Measurements from ENCODE around the gene AUNIP. TPM values are rescaled to one million over a fixed set of nuclear protein-coding genes. Genes with fewer than 3 reads are reported as not detected.

The AUNIP gene
- polyA plus RNA-seq, 1 of the 3 experiments (the other 2 are of a cell fraction): 1.9 TPM

DNA sequence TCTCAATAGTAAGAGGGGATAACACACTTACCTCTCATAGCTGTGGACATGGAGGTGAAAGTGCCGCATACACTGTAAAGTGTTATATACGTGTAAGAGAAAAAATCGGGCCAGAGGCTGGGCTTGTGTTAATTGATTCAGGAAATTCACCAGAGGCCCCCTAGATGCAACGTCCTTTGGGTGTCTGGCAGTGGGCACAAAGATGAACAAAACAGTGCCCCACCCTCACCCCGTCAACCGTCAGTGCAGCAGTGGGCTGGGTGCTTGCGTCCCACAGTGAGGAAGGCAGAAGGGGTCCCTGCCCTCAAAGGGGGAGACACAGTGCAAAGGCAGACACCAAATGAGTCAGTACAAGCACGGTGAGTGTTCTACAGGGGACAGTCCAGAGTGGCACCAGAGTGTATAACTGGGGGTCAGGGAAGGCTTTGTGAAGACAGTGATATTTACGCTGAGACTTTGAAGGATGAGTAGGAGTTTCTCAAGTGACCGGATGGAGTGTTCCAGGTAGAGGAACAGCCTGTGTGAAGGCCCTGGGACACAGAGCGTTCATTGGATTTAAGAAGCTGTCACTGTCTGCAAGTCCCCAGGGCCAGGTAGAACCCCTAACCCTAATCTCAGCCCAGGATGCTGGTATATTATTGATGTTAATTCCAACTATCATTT lies 46.1 kb downstream of the AUNIP start:
- H3K9ac ChIP-seq: no peak overlapping the region
- WGBS (ENCODE audit: low lambda C conversion rate): 77% methylated on average over 9 of the region's 11 CpGs
- H3K4me2 ChIP-seq: no peak overlapping the region
- no peak overlapping the region for H3K27ac ChIP-seq (ENCODE audit: low read depth in 2 of 2, low read length in 1 of 2)
- CTCF ChIA-PET: interaction anchor here (0.9 to 1.6 kb wide), 3 partner anchors 185 to 205 kb away, joined by 3 to 5 read pairs (median 3); partner anchors contain the start of gene PAFAH2
- no peaks in the 10 kb centered on the region for H3K27me3 ChIP-seq (ENCODE audit: insufficient read depth)
- H4K20me1 ChIP-seq (ENCODE audit: insufficient read depth): no peaks in the 10 kb centered on the region
- H3K4me1 ChIP-seq (ENCODE audit: control insufficient read depth in 1 of 2, insufficient read depth in 2 of 2, low read depth in 1 of 2, low read length in 1 of 2): peaks cover 0 to 15% of the 10 kb centered on the region in 2 experiments; a peak in 1 of 4 replicates
- H2AFZ ChIP-seq (ENCODE audit: low read depth): no peak overlapping the region
- H3K36me3 ChIP-seq (replicated peaks in 1 of 2; ENCODE audit: control insufficient read depth in 1 of 2, insufficient read depth in 2 of 2, low read length in 1 of 2): peaks cover 0 to 48% of the 10 kb centered on the region in 2 experiments
- no peak for DNase-seq
- POLR2A ChIA-PET: interaction anchor here (0.7 kb wide), 1 partner anchor 137 kb away, joined by 3 read pairs; no protein-coding TSS in a partner anchor
- no peaks in the 10 kb centered on the region for H3K9me2 ChIP-seq
- TF ChIP-seq RFX5 (IDR thresholded peaks at IDR 0.05; ENCODE audit: low read length): no peak
- TF ChIP-seq EZH2phosphoT487 (IDR thresholded peaks at IDR 0.05; ENCODE audit: borderline replicate concordance, low read depth): no peak
- TF ChIP-seq, protein P1, sequence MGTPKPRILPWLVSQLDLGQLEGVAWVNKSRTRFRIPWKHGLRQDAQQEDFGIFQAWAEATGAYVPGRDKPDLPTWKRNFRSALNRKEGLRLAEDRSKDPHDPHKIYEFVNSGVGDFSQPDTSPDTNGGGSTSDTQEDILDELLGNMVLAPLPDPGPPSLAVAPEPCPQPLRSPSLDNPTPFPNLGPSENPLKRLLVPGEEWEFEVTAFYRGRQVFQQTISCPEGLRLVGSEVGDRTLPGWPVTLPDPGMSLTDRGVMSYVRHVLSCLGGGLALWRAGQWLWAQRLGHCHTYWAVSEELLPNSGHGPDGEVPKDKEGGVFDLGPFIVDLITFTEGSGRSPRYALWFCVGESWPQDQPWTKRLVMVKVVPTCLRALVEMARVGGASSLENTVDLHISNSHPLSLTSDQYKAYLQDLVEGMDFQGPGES (IDR thresholded peaks at IDR 0.05; ENCODE audit: low read depth, low read length): no peak
- TF ChIP-seq YY1 (IDR thresholded peaks at IDR 0.05; ENCODE audit: low read depth): no peak
- no peaks in the 10 kb centered on the region for H3K9me3 ChIP-seq
- no peaks in the 10 kb centered on the region for H3K79me2 ChIP-seq (ENCODE audit: insufficient read depth)
- no peaks in the 10 kb centered on the region for H3F3A ChIP-seq (replicated peaks; ENCODE audit: insufficient read depth)
- H3K4me3 ChIP-seq (ENCODE audit: low read depth in 2 of 2, low read length in 1 of 2): no peak overlapping the region

- H4K20me1 ChIP-seq (ENCODE audit: insufficient read depth): no peaks in the 10 kb centered on the region
- no peak overlapping the region for H2AFZ ChIP-seq (ENCODE audit: low read depth)
- no peaks in the 10 kb centered on the region for H3K27me3 ChIP-seq (ENCODE audit: insufficient read depth)
- TF ChIP-seq, protein P2, sequence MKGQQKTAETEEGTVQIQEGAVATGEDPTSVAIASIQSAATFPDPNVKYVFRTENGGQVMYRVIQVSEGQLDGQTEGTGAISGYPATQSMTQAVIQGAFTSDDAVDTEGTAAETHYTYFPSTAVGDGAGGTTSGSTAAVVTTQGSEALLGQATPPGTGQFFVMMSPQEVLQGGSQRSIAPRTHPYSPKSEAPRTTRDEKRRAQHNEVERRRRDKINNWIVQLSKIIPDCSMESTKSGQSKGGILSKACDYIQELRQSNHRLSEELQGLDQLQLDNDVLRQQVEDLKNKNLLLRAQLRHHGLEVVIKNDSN (IDR thresholded peaks at IDR 0.05; ENCODE audit: borderline replicate concordance, low read depth): no peak
- TF ChIP-seq RCOR1 (IDR thresholded peaks at IDR 0.05; ENCODE audit: low read length): no peak
- TF ChIP-seq EZH2phosphoT487 (IDR thresholded peaks at IDR 0.05; ENCODE audit: borderline replicate concordance, low read depth): no peak
- TF ChIP-seq RXRA (IDR thresholded peaks at IDR 0.05; ENCODE audit: borderline replicate concordance, low read depth): no peak
- TF ChIP-seq FOXJ3 (CRISPR knock-in tag; IDR thresholded peaks at IDR 0.05): no peak
- no peak for TF ChIP-seq NFIC (IDR thresholded peaks at IDR 0.05; ENCODE audit: borderline replicate concordance)
- TF ChIP-seq TEAD4 (IDR thresholded peaks at IDR 0.05; ENCODE audit: borderline replicate concordance, insufficient read depth): no peak
- TF ChIP-seq GABPA (IDR thresholded peaks at IDR 0.05; ENCODE audit: low read depth): no peak
- TF ChIP-seq JUND (IDR thresholded peaks at IDR 0.05): no peak
- TF ChIP-seq SIN3A (IDR thresholded peaks at IDR 0.05; ENCODE audit: borderline replicate concordance, low read depth, low read length): no peak
- TF ChIP-seq CHD2 (IDR thresholded peaks at IDR 0.05; ENCODE audit: low read length, partially characterized antibody): no peak
- TF ChIP-seq TCF12 (IDR thresholded peaks at IDR 0.05): no peak
- TF ChIP-seq EP300 (IDR thresholded peaks at IDR 0.05; ENCODE audit: borderline replicate concordance in 1 of 2, low read depth in 1 of 2, low read length in 1 of 2): no peak
- TF ChIP-seq ELF1 (IDR thresholded peaks at IDR 0.05): no peak
- TF ChIP-seq FOXM1 (IDR thresholded peaks at IDR 0.05; ENCODE audit: low read depth): no peak
- TF ChIP-seq, protein P3, sequence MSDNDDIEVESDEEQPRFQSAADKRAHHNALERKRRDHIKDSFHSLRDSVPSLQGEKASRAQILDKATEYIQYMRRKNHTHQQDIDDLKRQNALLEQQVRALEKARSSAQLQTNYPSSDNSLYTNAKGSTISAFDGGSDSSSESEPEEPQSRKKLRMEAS (IDR thresholded peaks at IDR 0.05; ENCODE audit: low read depth): no peak
- TF ChIP-seq GATA2 (CRISPR knock-in tag; IDR thresholded peaks at IDR 0.05): no peak
- no peak for TF ChIP-seq SMC3 (IDR thresholded peaks at IDR 0.05; ENCODE audit: low read depth, low read length)
- TF ChIP-seq, protein P1 (IDR thresholded peaks at IDR 0.05; ENCODE audit: low read depth, low read length): no peak
- no peak for TF ChIP-seq RFX5 (IDR thresholded peaks at IDR 0.05; ENCODE audit: low read length)
- H3K79me2 ChIP-seq (ENCODE audit: insufficient read depth): no peaks in the 10 kb centered on the region
- DNase-seq: peak; percentile 27
- ChIA-PET POLR2A (interaction anchor here (1.6 kb wide), 1 partner anchor 203 kb away, joined by 4 read pairs; no protein-coding TSS in a partner anchor), CTCF (interaction anchor here (0.7 to 4.7 kb wide), 23 partner anchors 8 to 291 kb away, joined by 3 to 76 read pairs (median 5); partner anchors contain the start of genes MTFR1L and SELENON)
- peaks cover 0 to 47% of the 10 kb centered on the region in 2 experiments for H3K36me3 ChIP-seq (replicated peaks in 1 of 2; ENCODE audit: control insufficient read depth in 1 of 2, insufficient read depth in 2 of 2, low read length in 1 of 2)
- WGBS (ENCODE audit: low lambda C conversion rate): 84% methylated on average over 6 of the region's 13 CpGs
- H3K4me3 ChIP-seq (ENCODE audit: low read depth in 2 of 2, low read length in 1 of 2): no peak overlapping the region
- no peak overlapping the region; a peak in 1 of 4 replicates for H3K27ac ChIP-seq (ENCODE audit: low read depth in 2 of 2, low read length in 1 of 2)
- H3F3A ChIP-seq (replicated peaks; ENCODE audit: insufficient read depth): no peaks in the 10 kb centered on the region
- no peak overlapping the region for H3K4me2 ChIP-seq
- no peak overlapping the region for H3K9ac ChIP-seq
- peaks cover 0 to 7% of the 10 kb centered on the region in 2 experiments; a peak in 1 of 4 replicates for H3K4me1 ChIP-seq (ENCODE audit: control insufficient read depth in 1 of 2, insufficient read depth in 2 of 2, low read depth in 1 of 2, low read length in 1 of 2)
- H3K9me3 ChIP-seq: no peaks in the 10 kb centered on the region
- H3K9me2 ChIP-seq: no peaks in the 10 kb centered on the region
Measured at GRCh38 chr1:25811384-25812082, 47.7 kb downstream of the AUNIP start.
